Osteoblast (primary cell): Measurements from ENCODE around the gene FAAH. TPM values are rescaled to one million over a fixed set of nuclear protein-coding genes. Genes with fewer than 3 reads are reported as not detected.
A peak's percentile ranks its signal among the peaks of the same experiment; 100 is the strongest.

ENCODE experiments used
- DNase-seq: peaks from one replicate; pipeline ENCODE4 v3.0.0; 2011; ENCODE audit warnings: low spot score, mixed read lengths; ENCODE audit not compliant: insufficient read length; ENCODE audit errors: missing footprints
- H2AFZ ChIP-seq: 2 replicates; pipeline ENCODE4 v1.6.0; 2011; ENCODE audit warnings: mild to moderate bottlenecking, low read length
- H3K27ac ChIP-seq: 2 replicates; pipeline ENCODE4 v1.5.1; 2011; ENCODE audit warnings: mild to moderate bottlenecking, low read depth, low read length, moderate library complexity
- H3K27me3 ChIP-seq: 2 replicates; pipeline ENCODE4 v1.6.0; 2012; ENCODE audit warnings: mild to moderate bottlenecking, control low read depth, inconsistent platforms, low read length, moderate library complexity; ENCODE audit not compliant: insufficient read depth
- H3K36me3 ChIP-seq: 2 replicates; pipeline ENCODE4 v1.5.1; 2011; ENCODE audit warnings: mild to moderate bottlenecking, low read length, control low read depth, moderate library complexity; ENCODE audit not compliant: insufficient read depth
- H3K4me1 ChIP-seq: 2 replicates; pipeline ENCODE4 v1.5.1; 2011; ENCODE audit warnings: mild to moderate bottlenecking, low read length, control low read depth, moderate library complexity; ENCODE audit not compliant: insufficient read depth
- H3K4me2 ChIP-seq: 2 replicates; pipeline ENCODE4 v1.6.0; 2011; ENCODE audit warnings: mild to moderate bottlenecking, low read length; ENCODE audit not compliant: insufficient read depth
- H3K4me3 ChIP-seq: fragments of 200-600 bp; sonication (generic); 3 replicates; pipeline ENCODE4 v1.5.1; 2012; ENCODE audit warnings: mild to moderate bottlenecking, low read length, inconsistent platforms; ENCODE audit not compliant: insufficient read depth
- H3K79me2 ChIP-seq: 2 replicates; pipeline ENCODE4 v1.6.0; 2012; ENCODE audit warnings: mild to moderate bottlenecking, low read length, control low read depth, inconsistent platforms; ENCODE audit not compliant: insufficient read depth
- H3K9me3 ChIP-seq: 2 replicates; pipeline ENCODE4 v1.5.1; 2011; ENCODE audit warnings: low read depth, low read length, control low read depth
- H4K20me1 ChIP-seq: 2 replicates; pipeline ENCODE4 v1.6.0; 2012; ENCODE audit warnings: mild to moderate bottlenecking, low read length, control low read depth; ENCODE audit not compliant: insufficient read depth
- CTCF ChIP-seq: IDR thresholded peaks from 2 replicates; pipeline ENCODE4 v1.5.1; 2011; ENCODE audit warnings: mild to moderate bottlenecking, low read depth, low read length, moderate library complexity; ENCODE audit errors: extremely low read depth
- total RNA-seq: library from RNA; depleted of rRNA; stranded (reverse); fragments of >200 nt; gene quantifications from 2 replicates; pipeline ENCODE4 v1.2.3, GENCODE V29; 2012

FAAH gene
- total RNA-seq, 1 donor, result 4.0 TPM

- no peaks in the 10 kb centered on the region for H3K36me3 ChIP-seq
- TF ChIP-seq CTCF, result no peak
- no peak overlapping the region for H3K27ac ChIP-seq
- peaks cover 8% of the 10 kb centered on the region for H3K4me1 ChIP-seq
- no peaks in the 10 kb centered on the region for H3K27me3 ChIP-seq
- DNase-seq, result peak; percentile 69
- H4K20me1 ChIP-seq, result no peaks in the 10 kb centered on the region
- no peak overlapping the region for H3K4me2 ChIP-seq
- no peak overlapping the region for H2AFZ ChIP-seq
- H3K4me3 ChIP-seq, result no peak overlapping the region
- no peaks in the 10 kb centered on the region for H3K9me3 ChIP-seq
- no peaks in the 10 kb centered on the region for H3K79me2 ChIP-seq
These were observed 9.8 kb downstream of the FAAH start for GRCh38 chr1:46403916-46404315.

- no peak overlapping the region for H3K4me2 ChIP-seq
- peak; percentile 56 for DNase-seq
- no peaks in the 10 kb centered on the region for H3K27me3 ChIP-seq
- no peaks in the 10 kb centered on the region for H3K36me3 ChIP-seq
- no peak overlapping the region for H3K4me3 ChIP-seq
- H3K27ac ChIP-seq, result no peak overlapping the region
- H3K79me2 ChIP-seq, result no peaks in the 10 kb centered on the region
- no peak overlapping the region for H2AFZ ChIP-seq
- H4K20me1 ChIP-seq, result no peaks in the 10 kb centered on the region
- no peaks in the 10 kb centered on the region for H3K9me3 ChIP-seq
- H3K4me1 ChIP-seq, result peaks cover 8% of the 10 kb centered on the region
- no peak for TF ChIP-seq CTCF
These were observed 10.5 kb downstream of the FAAH start for GRCh38 chr1:46404482-46405196.

- TF ChIP-seq CTCF, result no peak
- Histone ChIP-seq H2AFZ (no peak overlapping the region), H4K20me1 (no peaks in the 10 kb centered on the region), H3K79me2 (no peaks in the 10 kb centered on the region), H3K4me1 (peaks cover 8% of the 10 kb centered on the region), H3K36me3 (no peaks in the 10 kb centered on the region), H3K9me3 (no peaks in the 10 kb centered on the region), H3K27ac (no peak overlapping the region), H3K4me3 (no peak overlapping the region), H3K27me3 (no peaks in the 10 kb centered on the region), H3K4me2 (no peak overlapping the region)
- peak; percentile 56 for DNase-seq
These were observed 11.1 kb downstream of the FAAH start for GRCh38 chr1:46405197-46405555.

- Histone ChIP-seq H3K9me3 (no peaks in the 10 kb centered on the region), H4K20me1 (no peaks in the 10 kb centered on the region), H3K4me1 (peaks cover 8% of the 10 kb centered on the region), H3K27ac (no peak overlapping the region), H3K4me3 (no peak overlapping the region), H3K36me3 (no peaks in the 10 kb centered on the region), H3K4me2 (no peak overlapping the region), H3K27me3 (no peaks in the 10 kb centered on the region), H2AFZ (peak overlapping the region; percentile 75), H3K79me2 (no peaks in the 10 kb centered on the region)
- DNase-seq, result peak; percentile 77
- TF ChIP-seq CTCF, result no peak
These were observed 11.6 kb downstream of the FAAH start for GRCh38 chr1:46405724-46406123.
